ENCODE data around the gene RUBCNL. TPM values are rescaled to one million over a fixed set of nuclear protein-coding genes. Genes with fewer than 3 reads are reported as not detected.

RUBCNL gene
- total and polyA plus RNA-seq, 2 of the 8 experiments (the other 6 are each of a cell fraction or from before 2014, with no cell fraction given): 2.6 to 4.9 TPM

DNA sequence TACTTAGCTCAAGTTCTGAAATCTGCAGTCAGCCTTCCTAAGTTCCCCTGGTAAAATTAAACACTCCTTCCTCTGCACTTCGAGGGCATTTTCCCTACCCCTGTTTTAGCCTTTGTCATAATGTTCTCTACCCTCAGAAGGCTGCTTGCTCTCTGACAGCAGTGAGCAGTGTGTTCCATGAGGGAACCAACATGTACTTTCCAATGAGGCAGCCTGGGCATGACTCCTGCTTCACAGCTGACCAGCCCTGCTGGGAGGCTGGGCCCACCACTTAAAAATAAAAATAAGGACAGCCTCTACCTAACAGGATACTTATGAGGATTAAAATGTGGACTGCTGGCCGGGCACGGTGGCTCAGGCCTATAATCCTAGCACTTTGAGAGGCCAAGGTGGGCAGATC lies 26.4 kb downstream of the RUBCNL start:
- Histone ChIP-seq H3K36me3 (ENCODE audit: control insufficient read depth in 2 of 4, insufficient read depth in 4 of 4, low read length in 3 of 4) (no peaks in the 10 kb centered on the region; a peak in 1 of 8 replicates), H3K4ac (replicated peaks; ENCODE audit: insufficient read length, low read depth, low read length) (no peak overlapping the region), H3K4me1 (replicated peaks in 1 of 4; ENCODE audit: control insufficient read depth in 3 of 4, insufficient read depth in 4 of 4, low read length in 3 of 4) (no peaks in the 10 kb centered on the region), H3K79me2 (ENCODE audit: control insufficient read depth in 1 of 2, insufficient read depth in 2 of 2, low read length in 2 of 2) (no peaks in the 10 kb centered on the region), H3K9me3 (ENCODE audit: insufficient read depth in 2 of 2, low read depth in 1 of 2, low read length in 1 of 2) (no peaks in the 10 kb centered on the region), H4K5ac (ENCODE audit: insufficient read length, low read depth, low read length) (no peak overlapping the region), H2BK120ac (replicated peaks; ENCODE audit: low read depth, low read length) (no peak overlapping the region), H3K18ac (ENCODE audit: extremely low read depth, low read length) (no peak overlapping the region), H4K20me1 (replicated peaks in 1 of 2; ENCODE audit: control insufficient read depth in 1 of 2, insufficient read depth in 2 of 2, low read length in 2 of 2) (no peaks in the 10 kb centered on the region), H3K23ac (ENCODE audit: insufficient read length) (no peak overlapping the region), H3K9ac (replicated peaks in 1 of 4; ENCODE audit: extremely low read depth in 1 of 4, low read depth in 3 of 4, low read length in 3 of 4) (no peak overlapping the region), H4K91ac (replicated peaks; ENCODE audit: insufficient read length, low read length) (no peak overlapping the region), H2AFZ (ENCODE audit: low read length) (no peak overlapping the region), H2BK20ac (ENCODE audit: low read length) (no peak overlapping the region), H2BK15ac (ENCODE audit: low read length) (no peak overlapping the region), H3K14ac (ENCODE audit: insufficient read length) (no peak overlapping the region), H3K4me3 (ENCODE audit: extremely low read depth in 1 of 4, insufficient read depth in 2 of 4, low read depth in 3 of 4, low read length in 4 of 4) (no peak overlapping the region), H2BK12ac (ENCODE audit: low read depth, low read length) (no peak overlapping the region), H2BK5ac (ENCODE audit: low read depth, low read length) (no peak overlapping the region), H4K8ac (ENCODE audit: extremely low read depth, insufficient read depth, low read length) (no peak overlapping the region), H3K23me2 (ENCODE audit: low read depth, low read length) (no peaks in the 10 kb centered on the region), H3K4me2 (ENCODE audit: insufficient read depth in 1 of 2, low read depth in 2 of 2, low read length in 2 of 2) (no peak overlapping the region), H2AK5ac (ENCODE audit: low read depth, low read length) (no peak overlapping the region), H3K27ac (ENCODE audit: low read depth, low read length) (no peak overlapping the region), H3K27me3 (replicated peaks in 1 of 4; ENCODE audit: control insufficient read depth in 3 of 4, extremely low read depth in 1 of 4, insufficient read depth in 3 of 4, low read length in 3 of 4) (no peaks in the 10 kb centered on the region), H3K79me1 (ENCODE audit: low read depth, low read length) (no peaks in the 10 kb centered on the region), H3K56ac (replicated peaks; ENCODE audit: insufficient read length, low read depth, low read length) (no peak overlapping the region)
- ChIA-PET CTCF (ENCODE audit: partially characterized antibody) (no interaction called here), POLR2A (ENCODE audit: partially characterized antibody) (no interaction called here)
- DNase-seq (ENCODE audit: low read depth in 1 of 2, low spot score in 2 of 2) (no peak), FAIRE-seq (no peak)
- 93% methylated on average over 3 of the region's 3 CpGs; no CpG with 5 or more reads in 1 of the 2 experiments for WGBS, 2 experiments (ENCODE audit: extremely low coverage in 1 of 2, insufficient coverage in 1 of 2, insufficient read length in 1 of 2, insufficient replicate concordance in 2 of 2, low coverage in 1 of 2, low lambda C conversion rate in 2 of 2, missing lambda C conversion rate in 1 of 2)
- no peak for TF ChIP-seq BCL11A (IDR thresholded peaks at IDR 0.05; ENCODE audit: low read depth in 2 of 2, low read length in 2 of 2)
- TF ChIP-seq TAF1 (IDR thresholded peaks at IDR 0.05; ENCODE audit: low read depth, low read length): no peak
- no peak for TF ChIP-seq CTBP2 (IDR thresholded peaks at IDR 0.05; ENCODE audit: borderline replicate concordance, insufficient read depth, insufficient read length, low read length)
- TF ChIP-seq JUN (IDR thresholded peaks at IDR 0.05; ENCODE audit: low read depth, low read length): no peak
- TF ChIP-seq RNF2 (IDR thresholded peaks at IDR 0.05; ENCODE audit: borderline replicate concordance, low read depth, low read length, missing control alignments, poor library complexity, severe bottlenecking): no peak
- TF ChIP-seq CREB1 (IDR thresholded peaks at IDR 0.05): no peak
- TF ChIP-seq CBX8 (IDR thresholded peaks at IDR 0.05; ENCODE audit: borderline replicate concordance, low read depth, low read length): no peak
- TF ChIP-seq RBBP5 (IDR thresholded peaks at IDR 0.05; ENCODE audit: borderline replicate concordance, low read depth, low read length): no peak
- TF ChIP-seq NRF1 (IDR thresholded peaks at IDR 0.05; ENCODE audit: low read depth, low read length): no peak
- TF ChIP-seq, protein P1, sequence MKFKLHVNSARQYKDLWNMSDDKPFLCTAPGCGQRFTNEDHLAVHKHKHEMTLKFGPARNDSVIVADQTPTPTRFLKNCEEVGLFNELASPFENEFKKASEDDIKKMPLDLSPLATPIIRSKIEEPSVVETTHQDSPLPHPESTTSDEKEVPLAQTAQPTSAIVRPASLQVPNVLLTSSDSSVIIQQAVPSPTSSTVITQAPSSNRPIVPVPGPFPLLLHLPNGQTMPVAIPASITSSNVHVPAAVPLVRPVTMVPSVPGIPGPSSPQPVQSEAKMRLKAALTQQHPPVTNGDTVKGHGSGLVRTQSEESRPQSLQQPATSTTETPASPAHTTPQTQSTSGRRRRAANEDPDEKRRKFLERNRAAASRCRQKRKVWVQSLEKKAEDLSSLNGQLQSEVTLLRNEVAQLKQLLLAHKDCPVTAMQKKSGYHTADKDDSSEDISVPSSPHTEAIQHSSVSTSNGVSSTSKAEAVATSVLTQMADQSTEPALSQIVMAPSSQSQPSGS (IDR thresholded peaks at IDR 0.05; ENCODE audit: low read length): no peak
- no peak for TF ChIP-seq CBX5 (IDR thresholded peaks at IDR 0.05; ENCODE audit: low read depth, low read length)

Measured in H1 (cell line).